SU-DHL-6 (cell line): ENCODE data around the gene SLC22A1.

Source experiments
- CTCF ChIP-seq: fragments of 200-600 bp; sonication (generic); IDR thresholded peaks from one replicate; pipeline ENCODE4 v1.5.1; 2017; ENCODE audit warnings: antibody characterized with exemption, mild to moderate bottlenecking, low read length, moderate library complexity; ENCODE audit not compliant: insufficient read depth, poor library complexity, severe bottlenecking
- EZH2phosphoT487 ChIP-seq: fragments of 200-600 bp; sonication (generic), shearing (Covaris generic); conservative IDR thresholded peaks from 2 replicates; pipeline ENCODE4 v1.6.1; 2018; ENCODE audit warnings: mild to moderate bottlenecking, antibody characterized with exemption, low read length, moderate library complexity, mixed read lengths

GRCh38 chr6:160085226-160085625 lies 36.4 kb upstream of the SLC22A1 start:
- no peak for TF ChIP-seq CTCF
- TF ChIP-seq EZH2phosphoT487 = no peak
